ENCODE data around the gene NAT16. TPM values are rescaled to one million over a fixed set of nuclear protein-coding genes. Genes with fewer than 3 reads are reported as not detected.

The NAT16 gene
- total and polyA plus RNA-seq, 2 of the 13 experiments (the other 11 are each of a cell fraction or from before 2014, with no cell fraction given) = 0.04 TPM; not detected in 1

DNA sequence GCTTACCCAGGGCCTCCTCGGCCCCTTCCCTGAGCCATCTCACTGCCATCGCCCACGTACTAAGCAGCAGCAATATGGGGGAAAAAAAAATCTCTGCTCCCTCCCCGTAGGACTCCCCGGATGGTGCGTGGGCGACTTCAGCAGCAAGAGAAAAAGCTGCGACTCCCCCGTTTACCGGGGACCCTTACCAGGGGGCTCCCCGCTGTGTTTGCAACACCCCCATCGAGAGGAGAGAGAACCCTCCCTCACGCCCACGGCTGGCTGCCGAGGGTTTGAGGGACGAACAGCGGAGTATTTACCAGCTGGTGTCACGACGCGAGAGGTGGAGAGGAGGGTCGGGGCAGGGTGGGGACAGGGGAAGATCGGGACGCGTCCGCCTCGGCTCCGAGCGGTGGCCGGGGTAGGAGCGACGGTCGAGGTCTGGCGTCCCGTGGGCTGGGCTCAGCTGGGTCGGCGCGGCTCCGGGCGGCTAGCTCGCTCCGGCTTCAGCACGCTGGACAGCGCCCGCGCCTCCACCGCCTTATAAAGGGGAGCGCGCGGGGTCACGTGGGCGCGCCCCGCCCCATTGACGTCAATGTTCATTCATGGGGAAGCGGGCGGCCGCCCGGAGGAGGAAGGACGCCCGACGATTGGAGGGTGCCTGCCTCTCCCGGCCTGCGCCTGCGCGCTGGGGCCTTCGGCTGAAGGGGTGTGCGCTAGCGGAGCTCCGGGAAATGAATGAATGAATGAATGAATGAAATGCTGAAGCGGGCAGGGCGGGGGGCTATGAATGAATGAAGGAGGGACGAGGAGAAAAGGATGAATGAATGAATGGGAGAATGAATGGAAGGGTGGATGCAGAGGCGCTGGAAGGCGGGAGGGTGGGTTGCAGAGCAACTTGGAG lies 14.8 kb downstream of the NAT16 start, which contains the start of gene VGF (continued):
- TF ChIP-seq, protein P1, sequence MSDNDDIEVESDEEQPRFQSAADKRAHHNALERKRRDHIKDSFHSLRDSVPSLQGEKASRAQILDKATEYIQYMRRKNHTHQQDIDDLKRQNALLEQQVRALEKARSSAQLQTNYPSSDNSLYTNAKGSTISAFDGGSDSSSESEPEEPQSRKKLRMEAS (IDR thresholded peaks at IDR 0.05) = peak; percentile 88
- TF ChIP-seq ELF3 (CRISPR knock-in tag; IDR thresholded peaks at IDR 0.05) (peak; percentile 95), PAF1 (CRISPR knock-in tag; IDR thresholded peaks at IDR 0.05) (no peak), NR3C1 (CRISPR knock-in tag; IDR thresholded peaks at IDR 0.05) (no peak), MYC (CRISPR knock-in tag; IDR thresholded peaks at IDR 0.05; ENCODE audit: borderline replicate concordance) (peak; percentile 87), HNRNPLL (IDR thresholded peaks at IDR 0.05; ENCODE audit: low read depth, low read length, poor library complexity, severe bottlenecking) (peak; percentile 46), MATR3 (CRISPR knock-in tag; IDR thresholded peaks at IDR 0.05) (no peak), SIX4 (CRISPR knock-in tag; IDR thresholded peaks at IDR 0.05) (peak; percentile 87), MAFF (IDR thresholded peaks at IDR 0.05; ENCODE audit: low read depth, low read length) (no peak), TAF15 (IDR thresholded peaks at IDR 0.05; ENCODE audit: low read depth, low read length, poor library complexity, severe bottlenecking) (peak; percentile 39), EED (CRISPR knock-in tag; IDR thresholded peaks at IDR 0.05) (peak; percentile 97; the same call in 1 of the 2 replicates), TEAD3 (CRISPR knock-in tag; optimal IDR thresholded peaks at IDR 0.05; ENCODE audit: borderline replicate concordance) (peak; percentile 81), RBFOX2 (IDR thresholded peaks at IDR 0.05; ENCODE audit: low read depth, low read length) (no peak), SOX6 (IDR thresholded peaks at IDR 0.05) (no peak), SOX6 (CRISPR knock-in tag; IDR thresholded peaks at IDR 0.05) (peak; percentile 75), NFYC (CRISPR knock-in tag; IDR thresholded peaks at IDR 0.05) (peak; percentile 70), KMT2A (CRISPR knock-in tag; IDR thresholded peaks at IDR 0.05) (peak; percentile 54; the same call in 1 of the 2 replicates), AHR (CRISPR knock-in tag; IDR thresholded peaks at IDR 0.05) (peak; percentile 99), ETV6 (CRISPR knock-in tag; conservative IDR thresholded peaks at IDR 0.05) (peak; percentile 99), ZNF543 (CRISPR knock-in tag; IDR thresholded peaks at IDR 0.05) (peak; percentile 96), ZNF20 (CRISPR knock-in tag; IDR thresholded peaks at IDR 0.05) (peak; percentile 86; the same call in 1 of the 2 replicates), ZFP82 (CRISPR knock-in tag; IDR thresholded peaks at IDR 0.05; ENCODE audit: borderline replicate concordance) (peak; percentile 90), BORCS8-MEF2B (CRISPR knock-in tag; IDR thresholded peaks at IDR 0.05) (peak; percentile 99)
- TF ChIP-seq, protein P2, sequence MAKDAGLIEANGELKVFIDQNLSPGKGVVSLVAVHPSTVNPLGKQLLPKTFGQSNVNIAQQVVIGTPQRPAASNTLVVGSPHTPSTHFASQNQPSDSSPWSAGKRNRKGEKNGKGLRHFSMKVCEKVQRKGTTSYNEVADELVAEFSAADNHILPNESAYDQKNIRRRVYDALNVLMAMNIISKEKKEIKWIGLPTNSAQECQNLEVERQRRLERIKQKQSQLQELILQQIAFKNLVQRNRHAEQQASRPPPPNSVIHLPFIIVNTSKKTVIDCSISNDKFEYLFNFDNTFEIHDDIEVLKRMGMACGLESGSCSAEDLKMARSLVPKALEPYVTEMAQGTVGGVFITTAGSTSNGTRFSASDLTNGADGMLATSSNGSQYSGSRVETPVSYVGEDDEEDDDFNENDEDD (CRISPR knock-in tag; IDR thresholded peaks at IDR 0.05; ENCODE audit: borderline replicate concordance) = peak; percentile 82
- TF ChIP-seq, protein P3, sequence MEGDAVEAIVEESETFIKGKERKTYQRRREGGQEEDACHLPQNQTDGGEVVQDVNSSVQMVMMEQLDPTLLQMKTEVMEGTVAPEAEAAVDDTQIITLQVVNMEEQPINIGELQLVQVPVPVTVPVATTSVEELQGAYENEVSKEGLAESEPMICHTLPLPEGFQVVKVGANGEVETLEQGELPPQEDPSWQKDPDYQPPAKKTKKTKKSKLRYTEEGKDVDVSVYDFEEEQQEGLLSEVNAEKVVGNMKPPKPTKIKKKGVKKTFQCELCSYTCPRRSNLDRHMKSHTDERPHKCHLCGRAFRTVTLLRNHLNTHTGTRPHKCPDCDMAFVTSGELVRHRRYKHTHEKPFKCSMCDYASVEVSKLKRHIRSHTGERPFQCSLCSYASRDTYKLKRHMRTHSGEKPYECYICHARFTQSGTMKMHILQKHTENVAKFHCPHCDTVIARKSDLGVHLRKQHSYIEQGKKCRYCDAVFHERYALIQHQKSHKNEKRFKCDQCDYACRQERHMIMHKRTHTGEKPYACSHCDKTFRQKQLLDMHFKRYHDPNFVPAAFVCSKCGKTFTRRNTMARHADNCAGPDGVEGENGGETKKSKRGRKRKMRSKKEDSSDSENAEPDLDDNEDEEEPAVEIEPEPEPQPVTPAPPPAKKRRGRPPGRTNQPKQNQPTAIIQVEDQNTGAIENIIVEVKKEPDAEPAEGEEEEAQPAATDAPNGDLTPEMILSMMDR (CRISPR knock-in tag; IDR thresholded peaks at IDR 0.05) = 0 out of 2 replicates have a peak, but pooled peaks have one; percentile 17
- TF ChIP-seq, protein P4, sequence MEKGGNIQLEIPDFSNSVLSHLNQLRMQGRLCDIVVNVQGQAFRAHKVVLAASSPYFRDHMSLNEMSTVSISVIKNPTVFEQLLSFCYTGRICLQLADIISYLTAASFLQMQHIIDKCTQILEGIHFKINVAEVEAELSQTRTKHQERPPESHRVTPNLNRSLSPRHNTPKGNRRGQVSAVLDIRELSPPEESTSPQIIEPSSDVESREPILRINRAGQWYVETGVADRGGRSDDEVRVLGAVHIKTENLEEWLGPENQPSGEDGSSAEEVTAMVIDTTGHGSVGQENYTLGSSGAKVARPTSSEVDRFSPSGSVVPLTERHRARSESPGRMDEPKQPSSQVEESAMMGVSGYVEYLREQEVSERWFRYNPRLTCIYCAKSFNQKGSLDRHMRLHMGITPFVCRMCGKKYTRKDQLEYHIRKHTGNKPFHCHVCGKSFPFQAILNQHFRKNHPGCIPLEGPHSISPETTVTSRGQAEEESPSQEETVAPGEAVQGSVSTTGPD (CRISPR knock-in tag; IDR thresholded peaks at IDR 0.05) = no peak
